Pulmonary artery endothelial cell (primary cell): ENCODE data around the gene UGT1A7. TPM values are rescaled to one million over a fixed set of nuclear protein-coding genes. Genes with fewer than 3 reads are reported as not detected.

ENCODE experiments used
- DNase-seq: peaks from one replicate; pipeline ENCODE4 v3.0.0-alpha.2; 2011; ENCODE audit warnings: low read depth, low spot score
- total RNA-seq: library from RNA; depleted of rRNA; stranded (reverse); fragments of >200 nt; gene quantifications from 2 replicates; pipeline ENCODE4 v1.2.3, GENCODE V29; 2014

UGT1A7 gene
- total RNA-seq, 1 donor from 2014 or later, result not detected

DNA sequence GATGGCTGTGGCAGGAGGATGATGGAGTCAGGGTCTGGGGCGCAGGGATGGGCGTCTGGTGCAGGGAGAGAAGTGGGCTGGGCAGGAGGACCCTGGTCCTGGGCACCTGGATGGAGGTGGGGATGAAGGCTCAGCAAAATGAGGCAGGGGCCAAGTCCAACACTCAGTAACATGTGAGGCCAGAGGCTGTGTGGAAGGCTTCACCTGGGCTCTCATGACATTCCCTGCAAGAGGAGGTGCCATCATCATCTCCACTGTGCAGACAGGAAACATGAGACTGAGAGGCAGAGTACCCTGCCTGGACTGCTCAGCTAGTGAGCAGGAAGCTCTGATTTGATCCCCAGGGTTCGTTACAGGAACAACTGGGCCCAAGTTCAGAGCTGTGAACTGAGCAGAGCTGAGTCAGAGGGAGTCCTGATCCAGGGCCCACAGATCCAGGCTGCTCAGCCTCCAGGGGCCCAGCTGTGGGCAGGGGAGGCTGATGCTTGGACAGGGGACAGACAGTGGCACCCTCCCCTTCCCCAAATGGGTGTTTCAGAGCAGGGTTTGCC is 135.7 kb downstream of the UGT1A7 start:
- DNase-seq, result no peak

DNA sequence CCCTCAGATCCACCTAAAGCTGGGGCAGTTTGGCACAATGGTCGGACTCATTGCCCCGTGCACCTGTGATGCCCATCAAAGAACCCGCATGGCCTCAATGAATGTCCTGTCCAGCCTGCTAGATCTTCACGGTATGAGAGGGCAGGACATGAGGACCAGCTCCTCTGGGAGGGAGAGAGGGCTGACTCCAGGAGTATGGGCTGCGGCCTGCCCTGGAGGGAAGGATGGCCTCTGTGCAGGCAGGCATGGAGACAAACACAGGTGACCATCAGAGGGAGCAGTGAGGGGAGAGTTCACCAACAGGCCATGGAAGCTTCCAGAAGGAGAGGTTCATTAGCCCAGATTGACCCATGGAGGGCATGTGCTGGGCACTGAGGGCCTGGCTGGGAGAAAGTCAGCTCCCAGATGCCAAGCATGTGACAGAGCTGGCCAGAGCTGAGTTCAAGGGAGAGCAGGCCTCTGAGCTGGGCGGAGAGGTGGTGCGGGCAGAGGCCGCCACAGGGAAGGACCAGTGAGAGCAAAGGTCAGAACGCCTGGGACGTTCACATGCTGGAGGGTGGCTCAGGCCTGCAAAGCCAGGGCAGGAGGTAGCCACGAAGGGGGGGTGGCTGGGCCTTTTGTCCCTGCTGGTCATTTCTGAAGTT is 136.4 kb downstream of the UGT1A7 start:
- no peak for DNase-seq

DNA sequence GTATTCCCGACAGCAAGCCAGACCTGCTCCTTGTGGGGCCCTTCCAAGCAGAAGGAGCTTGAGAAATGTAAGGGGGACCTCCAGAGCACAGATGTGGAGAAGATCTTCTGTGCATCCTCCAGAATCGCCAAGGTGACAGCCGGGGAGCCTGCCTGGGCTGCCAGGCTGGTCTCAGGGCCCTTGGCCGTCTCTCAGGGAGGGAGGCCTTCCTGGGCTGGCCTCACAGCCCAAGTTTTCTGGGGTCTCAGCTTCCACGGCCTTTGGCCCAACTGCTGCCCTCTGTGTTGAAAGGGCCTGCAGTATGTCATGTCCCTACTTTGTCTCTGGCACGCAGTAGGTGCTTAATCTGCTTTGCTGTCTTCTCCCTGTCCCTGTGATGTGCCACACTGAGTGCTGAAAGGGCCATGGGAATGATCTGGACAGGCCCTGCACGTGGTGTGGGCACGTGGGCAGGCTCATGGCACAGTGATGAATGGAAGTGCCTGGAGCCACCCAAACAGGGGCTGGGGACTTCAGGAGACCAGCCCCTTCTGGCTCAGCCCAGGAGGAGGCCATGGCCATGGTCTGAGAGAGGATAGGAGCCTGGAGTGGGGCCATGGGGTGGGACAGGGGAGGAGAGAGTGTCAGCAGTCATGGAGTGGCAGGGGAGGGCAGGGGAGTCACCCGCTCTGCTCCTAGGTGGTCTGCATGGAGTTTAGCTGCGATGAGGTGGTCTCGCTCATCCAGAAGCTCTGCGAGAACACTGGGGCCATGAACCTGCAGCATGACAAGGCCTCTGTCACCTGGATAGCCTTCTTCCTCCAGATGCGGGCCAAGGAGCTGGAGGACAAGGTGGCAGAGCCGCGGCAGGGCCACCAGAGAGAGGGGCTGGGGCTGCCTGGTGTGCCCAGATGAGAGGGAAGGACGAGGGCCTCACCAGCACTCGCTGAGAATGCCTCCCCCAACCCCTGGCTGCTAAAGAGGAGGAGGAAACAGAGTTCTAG is 137.2 kb downstream of the UGT1A7 start:
- DNase-seq, result no peak

DNA sequence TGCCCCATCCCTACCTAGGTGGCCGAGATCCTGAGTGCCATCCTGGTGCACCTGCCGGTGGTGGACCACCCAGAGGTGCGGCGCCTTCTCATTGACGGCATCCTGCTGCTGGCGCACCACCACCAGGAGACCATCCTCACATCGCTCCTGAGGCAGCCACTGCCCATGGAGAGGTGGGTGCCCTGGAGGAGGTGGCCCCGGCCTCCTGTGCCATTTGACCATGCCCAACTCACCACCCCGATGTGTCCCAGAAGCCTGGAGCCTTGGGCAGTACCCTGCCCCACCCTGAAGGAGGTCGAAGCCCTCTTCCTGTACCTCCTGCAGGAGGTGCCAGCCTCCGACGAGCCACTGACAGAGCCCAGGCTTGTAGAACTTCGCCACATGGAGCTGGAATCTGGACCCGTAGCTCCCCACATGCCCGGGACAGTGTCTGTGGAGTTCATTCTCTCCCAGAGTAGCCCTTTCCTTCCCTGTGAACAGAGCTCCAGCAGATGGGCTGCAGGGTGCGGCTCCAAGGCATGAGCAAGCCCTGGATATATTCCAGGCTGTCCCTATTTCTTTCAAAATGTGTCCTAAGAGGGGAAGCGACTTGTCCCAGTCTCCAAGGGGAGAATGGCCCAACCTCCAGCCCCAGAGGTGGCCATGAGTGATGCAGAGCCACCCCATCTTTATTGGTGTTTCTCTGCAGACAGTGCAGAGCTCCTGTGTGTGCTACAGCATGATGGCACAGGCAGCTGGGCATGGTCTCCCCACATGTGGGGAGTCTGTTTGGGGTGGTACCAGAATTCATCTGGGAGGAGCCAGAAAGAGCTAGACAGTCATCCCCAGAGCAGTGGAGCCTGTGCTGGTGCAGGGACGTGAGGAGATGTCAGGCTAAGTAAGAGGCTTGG is 138.4 kb downstream of the UGT1A7 start:
- DNase-seq, result no peak

DNA sequence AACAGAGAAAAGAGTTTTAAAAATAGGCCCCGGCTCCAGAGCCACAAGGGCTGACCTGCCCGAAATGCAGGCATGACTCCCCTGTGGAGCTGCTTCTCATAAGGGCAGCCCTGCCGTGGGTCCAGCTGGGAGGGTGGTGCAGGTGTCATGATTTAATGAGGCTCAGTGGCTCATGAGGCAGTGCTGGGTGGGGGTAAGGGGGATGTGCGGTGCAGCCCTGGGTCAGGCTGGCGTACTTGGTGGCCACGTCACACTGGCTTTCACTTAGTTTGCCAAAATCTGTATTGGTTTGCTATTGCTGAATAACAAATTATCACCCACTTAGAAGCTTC is 139.0 kb downstream of the UGT1A7 start:
- DNase-seq, result no peak

DNA sequence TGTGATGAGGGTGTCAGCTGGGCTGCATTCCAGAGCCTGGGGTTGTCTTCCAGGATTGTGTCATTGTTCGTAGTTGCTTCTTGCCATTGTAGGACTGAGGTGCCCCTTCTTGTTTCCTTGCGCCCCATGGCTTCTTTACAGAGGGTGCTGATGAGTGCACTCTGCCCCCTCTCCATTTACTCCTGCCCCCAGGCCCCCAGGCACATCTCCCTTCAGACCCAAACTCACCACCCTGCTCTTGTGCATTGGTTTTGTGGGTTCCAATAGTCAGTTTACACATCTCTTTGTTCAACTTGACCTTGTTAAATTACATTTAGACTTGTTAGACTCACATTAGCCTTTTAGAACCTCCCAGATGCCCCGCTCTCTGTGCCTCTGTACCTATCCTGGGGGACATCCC is 139.5 kb downstream of the UGT1A7 start:
- DNase-seq, result no peak

DNA sequence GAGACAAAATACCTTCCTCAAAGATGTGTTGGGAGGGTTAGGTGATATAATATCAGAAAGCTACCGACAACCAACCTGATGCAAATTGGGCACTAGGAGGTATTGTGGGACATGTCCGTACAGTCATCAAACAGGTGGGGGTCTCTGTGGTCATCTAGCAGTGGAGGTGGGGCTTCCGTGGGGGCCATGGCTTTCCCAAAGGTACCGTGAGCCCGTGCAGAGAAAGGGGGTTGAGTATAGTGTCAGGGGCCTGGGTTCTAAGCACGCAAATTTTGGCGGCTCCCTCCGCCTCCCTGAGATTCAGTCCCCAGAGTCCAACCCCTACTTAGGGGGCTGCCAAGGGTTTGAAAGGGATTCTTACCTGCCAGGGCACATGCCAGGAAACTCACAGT is 140.0 kb downstream of the UGT1A7 start:
- DNase-seq, result no peak

DNA sequence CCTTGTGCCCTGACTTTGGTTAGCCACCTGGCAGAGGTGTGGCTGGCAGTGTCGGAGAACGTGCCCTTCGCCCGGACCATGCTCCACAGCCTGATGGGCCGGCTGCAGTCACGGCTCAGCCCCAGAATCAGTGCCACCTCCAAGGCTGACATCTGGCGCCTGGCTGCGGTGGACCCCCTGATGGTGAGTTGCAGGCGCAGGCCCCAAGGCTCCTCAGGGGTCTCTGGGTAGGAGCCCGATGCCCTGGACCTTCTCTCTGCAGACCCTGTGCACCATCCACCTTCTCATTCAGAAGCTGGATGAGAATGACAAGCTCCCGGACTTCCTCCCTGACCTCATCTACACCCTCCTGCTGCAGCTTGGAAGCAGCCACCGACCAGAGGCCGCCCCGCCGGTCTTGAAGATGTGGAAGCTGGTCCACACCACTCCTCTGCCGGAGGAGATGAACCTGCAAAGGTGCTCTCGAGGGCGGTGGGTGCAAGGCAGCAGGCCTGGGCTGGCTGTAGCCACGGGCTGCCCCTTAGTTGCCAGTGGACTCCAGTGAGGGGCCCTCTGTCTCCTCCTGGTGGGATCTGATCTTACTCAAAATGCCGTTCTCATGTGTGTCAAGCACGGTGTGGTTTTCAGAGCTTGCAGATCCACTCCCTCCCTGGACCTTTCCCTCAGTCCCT is 140.5 kb downstream of the UGT1A7 start:
- DNase-seq, result no peak

Other genes starting within 250 kb of the UGT1A7 start
- gene USP40, start 115.1 kb upstream of the UGT1A7 start, total RNA-seq, result 21.7 and 22.5 TPM in 2 replicates
- gene UGT1A8, start 64.3 kb upstream of the UGT1A7 start, total RNA-seq, result not detected in 2 replicates
- gene UGT1A10, start 45.5 kb upstream of the UGT1A7 start, total RNA-seq, result not detected in 2 replicates
- gene UGT1A9, start 10.0 kb upstream of the UGT1A7 start, total RNA-seq, result not detected in 2 replicates
- gene UGT1A6, start 11.0 kb downstream of the UGT1A7 start, total RNA-seq, result not detected in 2 replicates
- not detected in 2 replicates for gene UGT1A5, start 31.0 kb downstream of the UGT1A7 start, total RNA-seq
- gene UGT1A4, start 36.8 kb downstream of the UGT1A7 start, total RNA-seq, result not detected in 2 replicates
- gene UGT1A3, start 47.1 kb downstream of the UGT1A7 start, total RNA-seq, result not detected in 2 replicates
- gene UGT1A1, start 78.4 kb downstream of the UGT1A7 start, total RNA-seq, result not detected in 2 replicates
- gene MROH2A, start 96.4 kb downstream of the UGT1A7 start, total RNA-seq, result not detected in 2 replicates
- gene HJURP, start 172.6 kb downstream of the UGT1A7 start, total RNA-seq, result 13.1 and 30.9 TPM in 2 replicates
- gene TRPM8, start 235.5 kb downstream of the UGT1A7 start, total RNA-seq, result not detected in 2 replicates